IMR-90 (cell line): ENCODE measurements around the gene PTEN. TPM values are rescaled to one million over a fixed set of nuclear protein-coding genes. Genes with fewer than 3 reads are reported as not detected.

Experiments used
- ATAC-seq: fragments of 200-7000 bp; cut with Tn5 transposase; 2 replicates; pipeline ENCODE4 v1.9.1; 2020; ENCODE audit warnings: low read depth, mild to moderate bottlenecking, moderate library complexity
- BruUV-seq: library from RNA; stranded (reverse); fragments of 400-500 nt; replicated peaks from 2 replicates; lab custom pipeline; 2021; lab: Mats Ljungman, UMichigan
- CTCF ChIA-PET: fragments of 300-600 bp; formaldehyde crosslinking; extraction: SDS; loops from one replicate; lab custom pipeline; 2021; ENCODE audit warnings: antibody characterized with exemption; lab: Yijun Ruan, JAX
- POLR2A ChIA-PET: fragments of 300-600 bp; sonication (Branson Sonifier 250); formaldehyde crosslinking; loops from one replicate; lab custom pipeline; 2022; ENCODE audit warnings: antibody characterized with exemption; ENCODE audit not compliant: unreplicated experiment; lab: Charles Lee
- DNase-seq: peaks from one replicate; pipeline ENCODE4 v3.0.0; 2013
- H2AFZ ChIP-seq: replicated peaks from 2 replicates; pipeline ENCODE3; 2013; ENCODE audit warnings: low read length, mild to moderate bottlenecking; ENCODE audit not compliant: poor library complexity
- H2AK5ac ChIP-seq: 2 replicates; pipeline ENCODE4 v1.6.1; 2013; ENCODE audit warnings: low read depth, low read length, inconsistent platforms
- H2AK9ac ChIP-seq: replicated peaks from 2 replicates; pipeline ENCODE3; 2013; ENCODE audit warnings: mild to moderate bottlenecking, low read depth, low read length, moderate library complexity; ENCODE audit not compliant: poor library complexity
- H2BK120ac ChIP-seq: 2 replicates; pipeline ENCODE4 v1.6.1; 2013; ENCODE audit warnings: low read depth, low read length, inconsistent platforms
- H2BK15ac ChIP-seq: 3 replicates; pipeline ENCODE4 v1.6.1; 2013; ENCODE audit warnings: low read depth, low read length, inconsistent platforms
- H2BK20ac ChIP-seq: 2 replicates; pipeline ENCODE4 v1.6.1; 2013; ENCODE audit warnings: low read depth, mild to moderate bottlenecking, inconsistent platforms, low read length, moderate library complexity
- H2BK5ac ChIP-seq: 2 replicates; pipeline ENCODE4 v1.6.1; 2013; ENCODE audit warnings: mild to moderate bottlenecking, low read depth, low read length, inconsistent platforms; ENCODE audit not compliant: poor library complexity, severe bottlenecking
- H3K14ac ChIP-seq: replicated peaks from 2 replicates; pipeline ENCODE4 v1.6.1; 2013; ENCODE audit warnings: low read depth, low read length, inconsistent platforms
- H3K18ac ChIP-seq: 2 replicates; pipeline ENCODE4 v1.6.1; 2013; ENCODE audit warnings: low read depth, low read length, control low read depth
- H3K23ac ChIP-seq: 2 replicates; pipeline ENCODE4 v1.6.1; 2013; ENCODE audit warnings: low read depth, low read length, inconsistent platforms
- H3K27ac ChIP-seq: 2 replicates; pipeline ENCODE4 v1.5.1; 2013; ENCODE audit warnings: mild to moderate bottlenecking, control low read depth, low read length; ENCODE audit not compliant: insufficient read depth
- H3K27me3 ChIP-seq: 2 replicates; pipeline ENCODE4 v1.6.1; 2013; ENCODE audit warnings: low read length; ENCODE audit not compliant: control insufficient read depth, insufficient read depth
- H3K36me3 ChIP-seq: 2 replicates; pipeline ENCODE4 v1.6.1; 2013; ENCODE audit warnings: low read length, mixed read lengths; ENCODE audit not compliant: control insufficient read depth, insufficient read depth
- H3K4ac ChIP-seq: 2 replicates; pipeline ENCODE4 v1.6.1; 2013; ENCODE audit warnings: low read depth, low read length, inconsistent platforms
- H3K4me1 ChIP-seq: 2 replicates; pipeline ENCODE4 v1.6.1; 2013; ENCODE audit warnings: low read length, mixed read lengths; ENCODE audit not compliant: control insufficient read depth, insufficient read depth
- H3K4me2 ChIP-seq: 2 replicates; pipeline ENCODE4 v1.6.1; 2013; ENCODE audit warnings: low read depth, mild to moderate bottlenecking, control low read depth, low read length, moderate library complexity
- H3K4me3 ChIP-seq: 2 replicates; pipeline ENCODE4 v1.5.1; 2013; ENCODE audit warnings: low read depth, mild to moderate bottlenecking, control low read depth, low read length, moderate library complexity; ENCODE audit not compliant: insufficient read depth
- H3K56ac ChIP-seq: 2 replicates; pipeline ENCODE4 v1.6.1; 2013; ENCODE audit warnings: low read length, inconsistent platforms; ENCODE audit not compliant: insufficient read depth; ENCODE audit errors: extremely low read depth
- H3K79me1 ChIP-seq, 2 experiments: 2 replicates each; pipeline ENCODE4 v1.6.1; 2013; ENCODE audit warnings: low read length in 2 of 2, inconsistent platforms in 1 of 2, low read depth in 1 of 2
- H3K9ac ChIP-seq: 2 replicates; pipeline ENCODE4 v1.6.1; 2013; ENCODE audit warnings: low read depth, low read length, control low read depth
- H3K9me1 ChIP-seq: 2 replicates; pipeline ENCODE4 v1.6.1; 2013; ENCODE audit warnings: low read length, inconsistent platforms; ENCODE audit not compliant: insufficient read depth
- H3K9me3 ChIP-seq: 2 replicates; pipeline ENCODE4 v1.6.1; 2013; ENCODE audit warnings: low read length; ENCODE audit not compliant: control insufficient read depth, insufficient read depth
- H4K20me1 ChIP-seq: 2 replicates; pipeline ENCODE4 v1.6.1; 2013; ENCODE audit warnings: low read length, inconsistent platforms; ENCODE audit not compliant: insufficient read depth
- H4K5ac ChIP-seq: 2 replicates; pipeline ENCODE4 v1.6.1; 2013; ENCODE audit warnings: mild to moderate bottlenecking, low read depth, low read length, control low read depth
- H4K8ac ChIP-seq, 2 experiments: 2 replicates each; pipeline ENCODE4 v1.6.1; 2013; ENCODE audit warnings: low read depth in 2 of 2, low read length in 2 of 2, control low read depth in 1 of 2, inconsistent platforms in 1 of 2
- H4K91ac ChIP-seq: 2 replicates; pipeline ENCODE4 v1.6.1; 2013; ENCODE audit warnings: low read depth, low read length, inconsistent platforms; ENCODE audit not compliant: insufficient read depth
- CEBPB ChIP-seq: IDR thresholded peaks from 2 replicates; pipeline ENCODE4 v1.6.1; 2012; ENCODE audit warnings: low read depth, low read length, improper control_type of control experiment
- CHD1 ChIP-seq: IDR thresholded peaks from 2 replicates; pipeline ENCODE4 v1.6.1; 2012; ENCODE audit warnings: low read depth, low read length, improper control_type of control experiment
- FOS ChIP-seq: fragments of 150-350 bp; IDR thresholded peaks from 2 replicates; pipeline ENCODE4 v1.6.1; 2016; ENCODE audit warnings: low read depth, low read length
- MAZ ChIP-seq: IDR thresholded peaks from 2 replicates; pipeline ENCODE4 v1.6.1; 2012; ENCODE audit warnings: low read depth, mild to moderate bottlenecking, low read length, improper control_type of control experiment, moderate library complexity, borderline replicate concordance
- MXI1 ChIP-seq: IDR thresholded peaks from 2 replicates; pipeline ENCODE4 v1.6.1; 2012; ENCODE audit warnings: low read depth, mild to moderate bottlenecking, low read length, moderate library complexity, borderline replicate concordance
- NFE2L2 ChIP-seq: fragments of 150-350 bp; IDR thresholded peaks from 2 replicates; pipeline ENCODE4 v1.6.1; 2016; ENCODE audit warnings: low read depth, mild to moderate bottlenecking, low read length
- POLR2A ChIP-seq: IDR thresholded peaks from 2 replicates; pipeline ENCODE4 v1.6.1; 2012; ENCODE audit warnings: mild to moderate bottlenecking, low read depth, low read length
- RAD21 ChIP-seq: IDR thresholded peaks from 2 replicates; pipeline ENCODE4 v1.6.1; 2012; ENCODE audit warnings: low read length, improper control_type of control experiment
- SMC3 ChIP-seq: fragments of 150-350 bp; IDR thresholded peaks from 2 replicates; pipeline ENCODE4 v1.6.1; 2016; ENCODE audit warnings: low read depth, mild to moderate bottlenecking, antibody characterized with exemption, low read length, moderate library complexity
- WGBS, 2 experiments: methylation state at CpG; one replicate each; pipeline versions ENCODE4 v1.1.5 to v1.1.7; 2013; ENCODE audit warnings: missing lambda C conversion rate in 2 of 2; ENCODE audit not compliant: insufficient read length in 1 of 2; ENCODE audit errors: extremely low coverage in 2 of 2; 5-methylcytosine and 5-hydroxymethylcytosine counted together
- dilution Hi-C: fragments of 300-500 bp; cut with HindIII; formaldehyde crosslinking; loops from one replicate; pipeline ENCODE4 v1.14.3; 2018; ENCODE audit warnings: low sequenced_read_pairs; ENCODE audit not compliant: unreplicated experiment
- in situ Hi-C: fragments of 300-500 bp; cut with MboI; formaldehyde crosslinking; loops from 3 replicates; pipeline ENCODE4 v1.14.3; 2019; ENCODE audit warnings: low sequenced_read_pairs, inconsistent platforms, mixed read lengths
- intact Hi-C: fragments of 100-400 bp; cut with micrococcal nuclease; formaldehyde crosslinking; loops from 2 replicates; pipeline ENCODE4 v1.10.0; 2022
- polyA plus RNA-seq, 3 experiments: library from polyadenylated mRNA; depleted of rRNA; stranded (reverse); fragments of >200 nt; gene quantifications; 2 replicates each; pipeline ENCODE4 v1.2.3, GENCODE V29; 2012; ENCODE audit warnings: low replicate concordance in 1 of 3
- total RNA-seq: library from RNA; depleted of rRNA; stranded (reverse); fragments of >200 nt; gene quantifications from 2 replicates; pipeline ENCODE4 v1.2.3, GENCODE V29; 2012
- TF ChIP-seq, protein P1 (sequence below): fragments of 150-350 bp; IDR thresholded peaks from 2 replicates; pipeline ENCODE4 v1.6.1; 2016; ENCODE audit warnings: low read depth, mild to moderate bottlenecking, low read length, moderate library complexity, borderline replicate concordance
- TF ChIP-seq, protein P2 (sequence below): fragments of 150-350 bp; IDR thresholded peaks from 2 replicates; pipeline ENCODE4 v1.6.1; 2017; ENCODE audit warnings: mild to moderate bottlenecking, antibody characterized with exemption, low read length, low read depth

The PTEN gene
- total and polyA plus RNA-seq, 2 of the 4 experiments (the other 2 are of a cell fraction) = 12.0 to 38.9 TPM

DNA sequence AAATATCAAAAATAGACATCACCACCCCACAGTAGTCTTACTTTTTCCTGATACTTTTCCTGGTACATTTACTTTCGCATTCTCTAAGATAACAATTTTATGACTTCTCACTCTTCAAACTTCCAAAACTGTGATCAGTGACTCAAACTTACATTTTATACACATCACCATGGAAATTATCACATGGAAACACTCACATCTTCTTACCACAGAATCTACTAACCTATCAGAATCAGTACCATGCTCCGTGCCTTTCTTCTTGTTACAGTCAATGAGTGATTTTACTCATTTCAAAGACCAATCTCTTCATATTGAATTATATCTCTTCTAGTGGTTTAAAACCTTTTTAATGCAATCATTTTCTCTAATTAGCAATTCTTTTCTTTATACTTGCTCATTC is 120.3 kb downstream of the PTEN start:
- in situ Hi-C loops (no loop called here), dilution Hi-C loops (no loop called here), intact Hi-C loops (no loop called here)
- H2AK9ac ChIP-seq = no peak overlapping the region
- H4K20me1 ChIP-seq = no peaks in the 10 kb centered on the region
- H3K27ac ChIP-seq = no peak overlapping the region
- no peak overlapping the region for H2AFZ ChIP-seq
- no peak overlapping the region for H3K4me2 ChIP-seq
- no peak for DNase-seq
- H2BK5ac ChIP-seq = no peak overlapping the region
- no TSS peak for BruUV-seq
- TF ChIP-seq, protein P1, sequence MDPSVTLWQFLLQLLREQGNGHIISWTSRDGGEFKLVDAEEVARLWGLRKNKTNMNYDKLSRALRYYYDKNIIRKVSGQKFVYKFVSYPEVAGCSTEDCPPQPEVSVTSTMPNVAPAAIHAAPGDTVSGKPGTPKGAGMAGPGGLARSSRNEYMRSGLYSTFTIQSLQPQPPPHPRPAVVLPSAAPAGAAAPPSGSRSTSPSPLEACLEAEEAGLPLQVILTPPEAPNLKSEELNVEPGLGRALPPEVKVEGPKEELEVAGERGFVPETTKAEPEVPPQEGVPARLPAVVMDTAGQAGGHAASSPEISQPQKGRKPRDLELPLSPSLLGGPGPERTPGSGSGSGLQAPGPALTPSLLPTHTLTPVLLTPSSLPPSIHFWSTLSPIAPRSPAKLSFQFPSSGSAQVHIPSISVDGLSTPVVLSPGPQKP = no peak
- no peak for TF ChIP-seq MXI1
- TF ChIP-seq FOS = no peak
- TF ChIP-seq RAD21 = no peak
- no peak for TF ChIP-seq MAZ
- TF ChIP-seq SMC3 = no peak
- TF ChIP-seq CEBPB = no peak
- TF ChIP-seq, protein P2, sequence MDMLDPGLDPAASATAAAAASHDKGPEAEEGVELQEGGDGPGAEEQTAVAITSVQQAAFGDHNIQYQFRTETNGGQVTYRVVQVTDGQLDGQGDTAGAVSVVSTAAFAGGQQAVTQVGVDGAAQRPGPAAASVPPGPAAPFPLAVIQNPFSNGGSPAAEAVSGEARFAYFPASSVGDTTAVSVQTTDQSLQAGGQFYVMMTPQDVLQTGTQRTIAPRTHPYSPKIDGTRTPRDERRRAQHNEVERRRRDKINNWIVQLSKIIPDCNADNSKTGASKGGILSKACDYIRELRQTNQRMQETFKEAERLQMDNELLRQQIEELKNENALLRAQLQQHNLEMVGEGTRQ = no peak
- TF ChIP-seq POLR2A = no peak
- TF ChIP-seq NFE2L2 = no peak
- no peak for TF ChIP-seq CHD1
- H3K56ac ChIP-seq = no peak overlapping the region
- H3K79me1 ChIP-seq = no peaks in the 10 kb centered on the region
- H2BK20ac ChIP-seq = no peak overlapping the region
- H3K14ac ChIP-seq = no peak overlapping the region
- H3K9me1 ChIP-seq = no peaks in the 10 kb centered on the region
- ChIA-PET CTCF (no interaction called here), POLR2A (no interaction called here)
- no peaks in the 10 kb centered on the region; the same call in 1 of the 2 replicates for H3K27me3 ChIP-seq
- no peak overlapping the region for H3K18ac ChIP-seq
- H4K5ac ChIP-seq = no peak overlapping the region
- no peak overlapping the region for H4K91ac ChIP-seq
- H3K4ac ChIP-seq = no peak overlapping the region
- H2BK120ac ChIP-seq = no peak overlapping the region
- no peak overlapping the region for H3K4me3 ChIP-seq
- H3K23ac ChIP-seq = no peak overlapping the region
- H3K36me3 ChIP-seq = no peaks in the 10 kb centered on the region
- H2BK15ac ChIP-seq = no peak overlapping the region
- no peak for ATAC-seq
- H2AK5ac ChIP-seq = no peak overlapping the region
- no peaks in the 10 kb centered on the region for H3K9me3 ChIP-seq
- peaks cover 2% of the 10 kb centered on the region; the same call in 1 of the 2 replicates for H3K4me1 ChIP-seq
- 100% methylated on average over 1 of the region's 2 CpGs; no CpG with 5 or more reads in 1 of the 2 experiments for WGBS, 2 experiments
- H4K8ac ChIP-seq = no peak overlapping the region
- H3K9ac ChIP-seq = no peak overlapping the region
